Mesenchymal stem cell (in vitro differentiated cells and primary cell): ENCODE results near the gene R3HCC1L.

Experiments
- DNase-seq: peaks from one replicate; pipeline ENCODE4 v3.0.0-alpha.2; 2013
- H2AFZ ChIP-seq: one replicate; pipeline ENCODE4 v1.6.1; 2013; ENCODE audit warnings: low read depth, mild to moderate bottlenecking, control low read depth, inconsistent platforms, low read length, moderate library complexity
- H2AK5ac ChIP-seq: 2 replicates; pipeline ENCODE4 v1.6.1; 2013; ENCODE audit warnings: low read length, moderate library complexity, mild to moderate bottlenecking, inconsistent platforms; ENCODE audit not compliant: severe bottlenecking
- H2BK120ac ChIP-seq: one replicate; pipeline ENCODE4 v1.6.1; 2013; ENCODE audit warnings: low read depth, mild to moderate bottlenecking, inconsistent platforms, low read length, moderate library complexity
- H2BK12ac ChIP-seq, 2 experiments: one replicate each; pipeline ENCODE4 v1.6.1; 2013; ENCODE audit warnings: inconsistent platforms in 2 of 2, low read length in 2 of 2, mild to moderate bottlenecking in 2 of 2, moderate library complexity in 2 of 2, control low read depth in 1 of 2
- H2BK15ac ChIP-seq: one replicate; pipeline ENCODE4 v1.6.1; 2013; ENCODE audit warnings: mild to moderate bottlenecking, low read depth, inconsistent platforms; ENCODE audit not compliant: poor library complexity, severe bottlenecking
- H2BK5ac ChIP-seq: 2 replicates; pipeline ENCODE4 v1.6.1; 2013; ENCODE audit warnings: low read depth, mild to moderate bottlenecking, low read length, control low read depth, inconsistent platforms; ENCODE audit not compliant: poor library complexity, severe bottlenecking
- H3K14ac ChIP-seq, 2 experiments: one replicate each; pipeline ENCODE4 v1.6.1; 2013; ENCODE audit warnings: inconsistent platforms in 2 of 2, low read length in 2 of 2, control low read depth in 1 of 2, mild to moderate bottlenecking in 1 of 2, moderate library complexity in 1 of 2
- H3K18ac ChIP-seq, 2 experiments: one replicate each; pipeline ENCODE4 v1.6.1; 2013; ENCODE audit warnings: inconsistent platforms in 2 of 2, low read length in 2 of 2, control low read depth in 1 of 2, low read depth in 1 of 2, mild to moderate bottlenecking in 1 of 2
- H3K23ac ChIP-seq, 2 experiments: one replicate each; pipeline ENCODE4 v1.6.1; 2013; ENCODE audit warnings: inconsistent platforms in 2 of 2, low read length in 2 of 2, mild to moderate bottlenecking in 2 of 2, moderate library complexity in 2 of 2, control low read depth in 1 of 2
- H3K27ac ChIP-seq: 2 replicates; pipeline ENCODE4 v1.5.1; 2013; ENCODE audit warnings: mild to moderate bottlenecking, moderate library complexity, low read length, control low read depth, inconsistent platforms; ENCODE audit not compliant: poor library complexity, severe bottlenecking
- H3K27me3 ChIP-seq, 2 experiments: 2 replicates each; pipeline versions ENCODE4 v1.6.1 to v1.7.0; 2013; ENCODE audit warnings: low read length in 2 of 2, mild to moderate bottlenecking in 2 of 2, moderate library complexity in 2 of 2, control low read depth in 1 of 2, inconsistent platforms in 1 of 2; ENCODE audit not compliant: control insufficient read depth in 1 of 2, insufficient read depth in 1 of 2
- H3K36me3 ChIP-seq, 2 experiments: 2 replicates each; pipeline versions ENCODE4 v1.6.1 to v1.7.0; 2013; ENCODE audit warnings: low read length in 2 of 2, control low read depth in 1 of 2, inconsistent platforms in 1 of 2, low read depth in 1 of 2, mild to moderate bottlenecking in 1 of 2; ENCODE audit not compliant: insufficient read depth in 2 of 2, control insufficient read depth in 1 of 2
- H3K4ac ChIP-seq, 2 experiments: one replicate each; pipeline ENCODE4 v1.6.1; 2013; ENCODE audit warnings: inconsistent platforms in 2 of 2, low read length in 2 of 2, mild to moderate bottlenecking in 2 of 2, moderate library complexity in 2 of 2, control low read depth in 1 of 2, low read depth in 1 of 2
- H3K4me1 ChIP-seq: 2 replicates; pipeline ENCODE4 v1.6.1; 2013; ENCODE audit warnings: low read depth, low read length, control low read depth; ENCODE audit not compliant: control insufficient read depth, insufficient read depth
- H3K4me2 ChIP-seq: 2 replicates; pipeline ENCODE4 v1.6.1; 2013; ENCODE audit warnings: low read length, mild to moderate bottlenecking, inconsistent platforms; ENCODE audit not compliant: poor library complexity, severe bottlenecking
- H3K4me3 ChIP-seq, 2 experiments: 2 replicates each; pipeline versions ENCODE4 v1.5.1 to v1.7.0; 2013; ENCODE audit warnings: low read length in 2 of 2, mild to moderate bottlenecking in 2 of 2, control low read depth in 1 of 2, low read depth in 1 of 2; ENCODE audit not compliant: insufficient read depth in 1 of 2
- H3K79me1 ChIP-seq: replicated peaks from 2 replicates; pipeline ENCODE4 v1.6.1; 2013; ENCODE audit warnings: mild to moderate bottlenecking, control low read depth, low read length, inconsistent platforms; ENCODE audit not compliant: poor library complexity, severe bottlenecking
- H3K9ac ChIP-seq: 2 replicates; pipeline ENCODE4 v1.7.0; 2013; ENCODE audit warnings: mild to moderate bottlenecking, low read length, moderate library complexity
- H3K9me3 ChIP-seq: 2 replicates; pipeline ENCODE4 v1.7.0; 2013; ENCODE audit warnings: mild to moderate bottlenecking, low read length; ENCODE audit not compliant: control insufficient read depth
- H4K8ac ChIP-seq: one replicate; pipeline ENCODE4 v1.6.1; 2013; ENCODE audit warnings: inconsistent platforms, mild to moderate bottlenecking, low read length, moderate library complexity
- H4K91ac ChIP-seq: one replicate; pipeline ENCODE4 v1.6.1; 2013; ENCODE audit warnings: mild to moderate bottlenecking, low read length, inconsistent platforms
- WGBS: methylation state at CpG from one replicate; pipeline ENCODE4 v1.1.7; 2013; ENCODE audit warnings: mixed read lengths; 5-methylcytosine and 5-hydroxymethylcytosine counted together

R3HCC1L gene

GRCh38 chr10:98169379-98169778 is 34.9 kb downstream of the R3HCC1L start:
- Histone ChIP-seq H2BK12ac (no peak overlapping the region), H3K9me3 (no peaks in the 10 kb centered on the region)

GRCh38 chr10:98170249-98171117 is 36.0 kb downstream of the R3HCC1L start:
- Histone ChIP-seq H4K91ac (no peak overlapping the region), H2BK12ac (no peak overlapping the region), H2BK120ac (no peak overlapping the region), H3K4me1 (no peaks in the 10 kb centered on the region), H3K14ac (no peak overlapping the region), H3K9me3 (no peaks in the 10 kb centered on the region), H3K79me1 (peaks cover 23% of the 10 kb centered on the region), H3K9ac (no peak overlapping the region), H4K8ac (no peak overlapping the region), H3K18ac (no peak overlapping the region), H3K4me3 (no peak overlapping the region), H3K23ac (no peak overlapping the region), H2AK5ac (no peak overlapping the region), H2BK5ac (no peak overlapping the region), H2BK15ac (no peak overlapping the region), H3K4ac (no peak overlapping the region), H3K27me3 (no peaks in the 10 kb centered on the region), H3K36me3 (peaks cover 0 to 49% of the 10 kb centered on the region in 2 experiments), H2AFZ (no peak overlapping the region), H3K4me2 (no peak overlapping the region), H3K27ac (no peak overlapping the region)
- WGBS, result 35% methylated on average over 3 of the region's 3 CpGs
- DNase-seq, result peak; percentile 59

More at GRCh38 chr10:98169379-98169778, 34.9 kb downstream of the R3HCC1L start:
- Histone ChIP-seq H3K27ac (no peak overlapping the region), H4K91ac (no peak overlapping the region), H2BK5ac (no peak overlapping the region), H2AFZ (no peak overlapping the region), H2BK15ac (no peak overlapping the region), H3K18ac (no peak overlapping the region), H2BK120ac (no peak overlapping the region), H4K8ac (no peak overlapping the region), H3K4me2 (no peak overlapping the region), H3K14ac (no peak overlapping the region), H3K79me1 (peaks cover 24% of the 10 kb centered on the region), H3K4ac (no peak overlapping the region), H2AK5ac (no peak overlapping the region), H3K36me3 (peaks cover 7 to 53% of the 10 kb centered on the region in 2 experiments), H3K27me3 (no peaks in the 10 kb centered on the region), H3K4me1 (no peaks in the 10 kb centered on the region), H3K4me3 (no peak overlapping the region), H3K23ac (no peak overlapping the region), H3K9ac (no peak overlapping the region)
- no peak for DNase-seq
- WGBS, result no CpG with 5 or more reads among the region's 2 CpGs

GRCh38 chr10:98172073-98172472 is 37.6 kb downstream of the R3HCC1L start:
- no peak overlapping the region for H2BK120ac ChIP-seq
- no peak overlapping the region for H2BK12ac ChIP-seq
- no peak overlapping the region for H2AK5ac ChIP-seq
- H3K4me2 ChIP-seq, result no peak overlapping the region
- H3K27ac ChIP-seq, result no peak overlapping the region
- H3K4ac ChIP-seq, result no peak overlapping the region
- H3K23ac ChIP-seq, result no peak overlapping the region
- no peak overlapping the region for H4K91ac ChIP-seq
- no peak overlapping the region for H2AFZ ChIP-seq
- no peaks in the 10 kb centered on the region for H3K4me1 ChIP-seq
- H2BK15ac ChIP-seq, result no peak overlapping the region
- H3K36me3 ChIP-seq, result peaks cover 0 to 38% of the 10 kb centered on the region in 2 experiments
- WGBS, result 96% methylated on average over 4 of the region's 4 CpGs
- H3K9ac ChIP-seq, result peak overlapping the region; percentile 45
- no peak overlapping the region for H2BK5ac ChIP-seq
- no peaks in the 10 kb centered on the region for H3K27me3 ChIP-seq
- H3K4me3 ChIP-seq, result peak overlapping the region in 1 of 2 experiments; percentile 63
- no peak overlapping the region for H3K18ac ChIP-seq
- peaks cover 21% of the 10 kb centered on the region for H3K79me1 ChIP-seq
- no peaks in the 10 kb centered on the region for H3K9me3 ChIP-seq
- H4K8ac ChIP-seq, result no peak overlapping the region
- no peak for DNase-seq
- H3K14ac ChIP-seq, result no peak overlapping the region

- 100% methylated on average over 3 of the region's 5 CpGs for WGBS
- Histone ChIP-seq H2AFZ (no peak overlapping the region), H2BK5ac (no peak overlapping the region), H3K9ac (peak overlapping the region; percentile 45), H2BK120ac (no peak overlapping the region), H3K27ac (no peak overlapping the region), H2BK15ac (no peak overlapping the region), H3K18ac (no peak overlapping the region), H2BK12ac (no peak overlapping the region), H3K14ac (no peak overlapping the region), H3K79me1 (peaks cover 22% of the 10 kb centered on the region), H3K4me1 (no peaks in the 10 kb centered on the region), H3K9me3 (no peaks in the 10 kb centered on the region), H4K8ac (no peak overlapping the region), H3K4ac (no peak overlapping the region), H3K36me3 (peaks cover 0 to 34% of the 10 kb centered on the region in 2 experiments), H3K23ac (no peak overlapping the region), H3K4me2 (no peak overlapping the region), H3K4me3 (peak overlapping the region in 1 of 2 experiments; percentile 63), H3K27me3 (no peaks in the 10 kb centered on the region), H4K91ac (peak overlapping the region; percentile 21), H2AK5ac (no peak overlapping the region)
- DNase-seq, result no peak
Measured at GRCh38 chr10:98172495-98172894, 38.0 kb downstream of the R3HCC1L start.
